ENCODE data around the gene OR51B4.
"Not testable (repeated sequence)": the region's sequence is repeated elsewhere in the genome, so short reads cannot be mapped to it uniquely, and the experiment has no call there.

The OR51B4 gene

DNA sequence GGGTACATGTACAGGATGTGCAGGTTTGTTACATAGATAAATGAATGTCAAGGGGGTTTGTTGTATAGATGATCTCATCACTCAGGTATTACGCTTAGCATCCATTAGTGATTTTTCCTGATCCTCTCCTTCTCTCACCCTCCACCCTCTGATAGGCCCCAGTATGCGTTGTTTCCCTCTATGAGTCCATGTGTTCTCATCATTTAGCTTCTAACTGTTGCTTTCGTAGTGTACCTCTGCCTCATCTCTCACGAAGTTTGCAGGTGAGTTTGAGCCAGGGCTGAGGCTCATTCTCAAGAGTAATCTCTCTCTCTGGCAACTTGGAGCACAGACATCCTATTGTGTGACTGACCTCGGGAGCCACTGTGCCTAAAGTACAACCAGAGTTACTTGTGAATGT lies 27.4 kb downstream of the OR51B4 start:
- no peak for DNase-seq (ENCODE audit: low spot score)

GRCh38 chr11:5272395-5273017 lies 29.2 kb downstream of the OR51B4 start:
- no peak for DNase-seq (ENCODE audit: low spot score)

- DNase-seq (ENCODE audit: low spot score), result no peak
Observed at GRCh38 chr11:5269715-5270147, 32.0 kb downstream of the OR51B4 start, which contains the start of gene HBE1. TSS of gene HBE1 (minus strand) at chr11:5269945. CDS start at chr11:5269890, 55 bp downstream.

- no peak for DNase-seq (ENCODE audit: low spot score)
Observed at GRCh38 chr11:5267033-5267563, 34.6 kb downstream of the OR51B4 start.

DNA sequence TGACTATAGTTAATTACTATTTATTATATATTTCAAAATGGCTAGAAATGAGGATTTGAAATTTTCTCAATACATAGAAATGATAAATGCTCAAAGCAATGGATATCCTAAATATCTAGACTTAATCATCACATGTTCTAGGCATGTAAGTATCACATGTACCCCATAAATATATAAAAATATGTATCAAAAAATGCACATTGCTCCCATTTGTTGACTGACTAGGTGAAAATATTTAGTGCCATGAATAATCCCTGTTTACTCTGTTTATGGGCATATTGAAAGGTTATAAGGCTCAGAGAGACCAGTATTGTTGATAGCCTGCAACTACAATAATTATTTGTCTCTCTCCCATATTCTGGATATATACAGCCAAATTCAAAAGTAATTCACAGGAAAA lies 35.1 kb downstream of the OR51B4 start:
- no peak for DNase-seq (ENCODE audit: low spot score)

DNA sequence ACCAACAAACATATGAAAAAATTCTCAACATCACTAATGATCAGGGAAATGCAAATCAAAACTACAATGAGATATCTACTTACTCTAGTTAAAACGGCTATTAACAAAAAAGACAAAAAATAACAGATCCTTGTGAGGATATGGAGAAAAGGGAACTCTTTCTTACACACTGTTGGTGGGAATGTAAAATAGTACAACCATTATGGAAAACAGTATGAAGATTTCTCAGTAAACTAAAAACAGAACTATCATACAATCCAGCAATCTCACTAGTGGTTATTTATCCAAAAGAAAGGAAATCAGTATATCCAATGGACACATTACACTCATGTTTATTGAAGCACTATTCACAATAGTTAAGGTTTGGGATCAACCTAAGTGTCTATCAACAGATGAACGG lies 35.9 kb downstream of the OR51B4 start:
- no peak for DNase-seq (ENCODE audit: low spot score)

DNA sequence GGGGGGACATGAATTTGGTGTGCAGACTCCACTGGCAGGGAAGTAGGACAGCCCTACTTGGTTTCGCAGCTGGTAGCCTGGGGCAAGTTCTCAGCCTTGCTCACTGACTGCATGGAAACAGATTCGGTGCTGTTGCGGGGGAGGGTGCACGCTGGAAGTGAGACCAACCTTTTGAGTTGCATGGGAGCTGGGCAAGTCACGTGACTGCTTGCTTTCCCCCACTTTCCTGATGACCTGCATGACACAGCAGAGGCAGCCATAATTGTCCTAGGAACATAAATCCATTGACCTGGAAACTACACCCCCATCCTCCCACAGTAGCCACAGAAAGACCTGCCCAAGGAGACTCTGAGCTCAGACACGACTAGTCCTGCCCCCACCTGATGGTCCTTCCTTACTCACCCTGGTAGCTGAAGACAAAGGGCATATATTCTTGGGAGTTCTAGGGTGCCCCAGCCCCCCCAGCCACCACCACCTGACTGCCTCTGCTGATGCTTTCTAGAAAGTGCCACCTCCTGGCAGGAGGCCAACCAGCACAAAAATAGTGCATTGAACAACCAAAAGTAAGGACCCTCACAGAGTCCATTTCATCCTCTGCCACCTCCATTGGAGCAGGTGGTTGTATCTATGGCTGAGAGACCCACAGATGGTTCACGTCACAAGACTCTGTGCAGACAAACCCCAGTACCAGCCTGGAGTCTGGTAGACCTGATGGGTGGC lies 43.0 kb downstream of the OR51B4 start:
- DNase-seq (ENCODE audit: low spot score), result no peak

- DNase-seq (ENCODE audit: low spot score), result no peak
Observed at GRCh38 chr11:5257296-5257695, 44.5 kb downstream of the OR51B4 start.

GRCh38 chr11:5254646-5255413 lies 46.9 kb downstream of the OR51B4 start, which contains the start of gene HBG2:
TSS of gene HBG2 (minus strand) at chr11:5254781. CDS start at chr11:5254728, 53 bp downstream.
- not testable (repeated sequence) for DNase-seq (ENCODE audit: low spot score)

- not testable (repeated sequence) for DNase-seq (ENCODE audit: low spot score)
Observed at GRCh38 chr11:5254023-5254422, 47.7 kb downstream of the OR51B4 start.

- not testable (repeated sequence) for DNase-seq (ENCODE audit: low spot score)
Observed at GRCh38 chr11:5253440-5253839, 48.3 kb downstream of the OR51B4 start.

DNA sequence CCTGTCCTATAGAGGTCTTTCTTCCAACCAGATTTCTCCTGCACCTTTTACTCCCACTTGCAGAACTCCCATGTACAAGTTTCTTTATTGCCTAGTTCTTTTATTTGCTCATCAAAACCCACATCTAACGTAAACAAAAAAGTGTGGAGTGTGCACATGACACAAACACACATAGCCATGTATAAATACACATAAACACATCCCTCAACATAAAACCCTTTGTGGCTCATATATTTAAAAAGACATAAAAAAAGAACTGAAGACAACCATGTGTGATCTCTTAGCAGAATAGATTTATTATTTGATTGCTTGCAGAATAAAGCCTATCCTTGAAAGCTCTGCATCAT lies 48.9 kb downstream of the OR51B4 start:
- DNase-seq (ENCODE audit: low spot score), result no peak

DNA sequence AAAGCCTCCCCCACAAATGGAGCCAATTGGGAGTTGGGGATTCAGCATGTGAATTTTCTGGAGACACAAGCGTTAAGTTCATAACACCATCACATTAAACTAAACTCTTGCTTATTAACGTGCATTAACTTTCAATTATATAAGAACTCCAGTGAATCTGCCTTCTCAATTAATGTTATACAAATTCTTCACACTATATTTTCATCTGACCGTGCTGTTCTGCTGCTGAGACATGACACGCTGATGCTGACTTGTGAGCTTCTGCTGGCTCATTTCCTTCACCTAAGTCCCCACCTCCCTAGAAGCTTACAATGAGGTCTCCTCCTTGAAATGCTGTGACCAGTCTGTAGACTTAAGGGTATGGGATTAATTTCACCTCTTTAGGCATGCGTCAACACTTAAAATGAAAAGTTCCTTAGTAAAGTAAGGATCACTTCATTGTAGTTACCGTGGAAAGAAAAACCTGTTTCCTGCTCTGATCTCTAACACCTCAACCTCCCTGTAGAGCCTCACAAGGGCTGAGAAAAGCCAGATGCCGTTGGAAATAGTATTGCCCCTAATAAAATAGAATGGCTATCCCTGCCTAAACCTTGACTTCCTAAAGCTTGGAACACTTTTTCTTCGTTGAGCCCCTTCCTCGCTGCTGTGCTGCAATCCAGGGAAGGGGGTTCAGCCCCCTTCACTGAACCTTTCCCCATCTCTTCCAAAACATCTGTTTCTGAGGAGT lies 49.4 kb downstream of the OR51B4 start:
- DNase-seq (ENCODE audit: low spot score), result no peak

- DNase-seq (ENCODE audit: low spot score), result no peak
Observed at GRCh38 chr11:5251746-5252145, 50.0 kb downstream of the OR51B4 start.
